Activated naive CD4-positive, alpha-beta T cell treated with Interleukin-2 at 50 U/mL for 16 hours (primary cell): Measurements from ENCODE around the gene NUMA1.
A peak's percentile ranks its signal among the peaks of the same experiment; 100 is the strongest.

ENCODE experiments used
- DNase-seq: peaks from one replicate; pipeline ENCODE4 v3.0.0-alpha.2; 2020

The NUMA1 gene

DNA sequence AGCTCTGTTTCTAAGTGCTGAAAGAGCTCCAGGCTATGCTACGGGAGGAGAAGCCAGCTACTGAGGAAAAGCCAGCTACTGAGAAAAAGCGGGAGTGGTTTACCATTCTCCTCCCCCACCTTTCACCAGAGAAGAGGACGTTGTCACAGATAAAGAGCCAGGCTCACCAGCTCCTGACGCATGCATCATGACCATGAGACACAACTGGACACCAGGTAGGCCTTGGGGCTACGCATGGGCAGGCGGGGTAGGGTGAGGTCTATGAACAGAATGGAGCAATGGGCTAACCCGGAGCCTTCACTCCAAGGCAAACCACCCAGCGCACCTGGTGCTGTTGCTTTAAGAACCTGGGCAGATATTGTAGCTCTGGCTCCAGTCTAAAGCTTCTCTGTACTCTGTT lies 80.5 kb downstream of the NUMA1 start:
- no peak for DNase-seq

DNA sequence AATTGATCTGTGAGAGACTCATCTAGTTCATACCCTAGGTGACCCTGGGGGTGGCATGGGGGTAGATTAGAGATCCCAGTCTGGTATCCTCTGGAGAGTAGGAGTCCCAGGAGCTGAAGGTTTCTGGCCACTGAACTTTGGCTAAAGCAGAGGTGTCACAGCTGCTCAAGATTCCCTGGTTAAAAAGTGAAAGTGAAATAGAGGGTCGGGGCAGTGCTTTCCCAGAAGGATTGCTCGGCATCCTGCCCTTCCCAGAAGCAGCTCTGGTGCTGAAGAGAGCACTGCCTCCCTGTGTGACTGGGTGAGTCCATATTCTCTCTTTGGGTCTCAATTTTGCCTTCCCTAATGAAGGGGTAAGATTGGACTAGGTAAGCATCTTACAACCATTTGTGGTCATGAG lies 81.0 kb downstream of the NUMA1 start:
- DNase-seq = no peak

DNA sequence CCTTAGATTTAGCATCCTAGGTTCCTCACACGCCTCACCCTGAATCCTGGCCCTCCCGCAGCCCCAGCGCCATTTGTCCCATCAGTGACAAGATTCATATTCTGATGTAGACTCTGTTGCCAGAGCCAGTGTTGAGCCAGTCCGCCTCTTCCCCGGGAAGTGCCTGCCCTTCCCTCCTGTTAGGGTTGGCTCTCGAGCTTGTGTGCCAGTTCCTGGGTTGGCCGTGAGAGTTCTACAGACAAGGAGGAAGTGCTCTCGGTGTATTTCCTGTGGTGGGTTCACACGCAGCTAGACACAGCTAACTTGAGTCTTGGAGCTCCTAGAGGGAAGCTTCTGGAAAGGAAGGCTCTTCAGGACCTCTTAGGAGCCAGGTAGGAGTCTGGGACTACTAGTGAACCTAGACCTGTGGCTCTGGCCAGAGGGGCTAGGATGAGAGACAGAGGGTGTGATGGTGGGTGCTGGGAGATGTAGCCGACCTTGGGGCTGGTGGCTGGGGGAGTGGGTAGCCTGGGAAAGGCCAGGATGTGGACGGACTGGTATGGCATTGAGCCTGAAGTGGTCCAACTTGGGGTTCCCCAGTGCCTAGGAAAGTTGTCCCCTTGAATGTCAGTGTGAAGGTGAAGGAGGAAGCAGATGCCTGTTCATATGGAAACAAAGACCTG lies 81.6 kb downstream of the NUMA1 start, which contains the start of gene IL18BP:
Gene IL18BP (plus strand): TSS at position 261 of the 662 bp plus-strand sequence. CDS start 1,076 bp downstream, outside the sequence.
- DNase-seq = peak; percentile 19

DNA sequence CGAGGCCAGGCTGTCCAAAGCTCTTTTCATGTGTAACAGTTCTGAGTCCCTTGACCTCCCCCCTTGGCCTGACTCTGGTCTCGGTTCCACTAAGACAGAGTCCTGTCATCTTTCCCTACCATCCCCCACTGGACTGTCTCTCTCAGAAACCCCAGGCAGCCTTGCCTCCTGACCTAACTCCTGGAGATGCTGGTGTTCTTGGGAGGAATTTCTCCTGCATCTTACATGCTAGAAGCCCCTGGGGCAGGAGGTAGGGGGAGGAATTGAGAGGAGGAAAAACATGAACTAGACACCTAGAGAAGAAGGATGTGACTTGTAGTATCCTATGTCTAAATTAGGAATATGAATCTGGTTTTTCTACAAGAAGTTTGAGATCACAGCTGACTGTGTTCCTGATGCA lies 82.3 kb downstream of the NUMA1 start:
- no peak for DNase-seq

DNA sequence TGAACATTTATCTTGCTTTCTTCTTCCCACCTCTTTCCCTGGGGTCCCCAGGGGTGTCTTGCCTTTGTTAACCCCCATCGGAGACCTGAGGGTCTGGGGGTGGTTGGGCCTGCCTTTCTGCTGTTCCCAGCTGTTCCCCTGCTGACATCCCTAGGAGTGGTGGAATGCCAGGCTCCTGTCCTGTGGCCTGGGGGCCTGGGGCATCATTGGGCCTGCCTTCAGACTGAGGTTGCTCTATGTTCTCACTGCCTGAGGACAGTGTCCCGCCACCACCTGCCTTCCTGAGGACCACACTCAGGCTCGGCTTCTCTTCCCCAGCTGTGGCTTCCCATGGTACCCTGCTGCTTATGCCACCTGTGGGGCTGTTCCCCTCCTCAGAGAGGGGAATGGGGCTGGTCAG lies 82.7 kb downstream of the NUMA1 start:
- DNase-seq = no peak

DNA sequence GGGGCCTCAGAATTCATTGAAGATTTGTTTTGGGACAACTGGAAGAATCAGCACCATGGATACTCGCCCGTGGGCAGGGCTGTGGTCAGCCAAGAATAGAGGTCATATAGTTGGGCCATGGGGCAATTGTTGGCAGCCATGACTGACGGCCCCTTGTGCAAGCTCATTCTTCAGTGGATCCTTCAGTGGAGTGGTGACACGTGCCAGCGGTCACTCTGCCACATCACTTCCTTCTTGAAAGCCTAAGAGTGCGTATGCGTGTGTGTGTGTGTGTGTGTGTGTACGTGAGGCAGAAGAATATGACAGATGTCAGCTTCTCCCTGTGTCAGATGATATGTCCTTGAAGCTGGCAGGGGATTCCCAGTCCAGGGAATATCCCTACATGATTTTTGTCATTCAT lies 83.4 kb downstream of the NUMA1 start:
- DNase-seq = no peak

DNA sequence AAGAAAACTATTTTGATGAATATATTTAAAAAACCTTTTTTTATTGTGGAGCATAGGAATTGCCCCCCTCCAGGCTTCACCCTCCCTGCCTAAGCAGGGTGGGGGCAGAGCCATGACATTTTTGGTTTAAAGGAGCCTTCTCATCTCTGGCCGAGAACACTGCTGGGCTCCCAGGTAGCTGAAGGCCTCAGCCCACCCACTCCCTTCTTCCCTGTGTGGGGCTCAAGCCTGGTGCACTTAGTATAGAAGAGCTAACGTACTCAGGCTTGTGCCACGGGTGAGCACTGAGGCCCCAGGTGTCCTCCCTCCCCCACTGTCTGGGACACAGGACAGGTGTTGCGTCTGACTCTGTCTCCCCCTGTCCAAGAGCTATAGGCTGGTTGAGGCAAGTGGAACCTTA lies 83.8 kb downstream of the NUMA1 start:
- DNase-seq = no peak

DNA sequence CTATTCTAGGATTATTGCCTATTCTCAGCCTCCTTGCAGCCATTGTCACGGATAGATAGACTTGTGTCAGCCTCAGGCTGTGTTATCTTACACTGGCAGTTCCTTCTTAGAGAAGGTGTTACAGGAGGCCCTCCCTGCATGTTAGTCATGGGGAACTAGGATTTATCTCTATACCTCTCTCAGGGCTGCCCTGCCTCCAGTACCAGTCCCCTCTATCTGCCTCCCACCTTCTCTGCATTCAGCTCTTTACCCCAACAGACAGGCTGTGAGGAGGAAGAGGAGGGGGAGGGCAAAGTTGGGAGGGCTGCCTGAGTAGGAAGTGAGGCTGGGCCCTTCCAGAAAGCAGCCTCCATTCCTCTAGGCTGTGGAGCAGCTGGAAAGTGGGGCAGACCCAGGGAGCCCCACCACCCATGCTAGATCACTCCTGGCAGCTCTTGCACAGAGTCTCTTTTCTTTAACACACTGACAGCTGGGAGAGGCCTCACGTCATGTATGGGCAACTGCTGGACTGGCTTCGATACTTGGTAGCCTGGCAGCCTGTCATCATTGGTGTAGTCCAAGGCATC lies 84.5 kb downstream of the NUMA1 start:
- DNase-seq = no peak

DNA sequence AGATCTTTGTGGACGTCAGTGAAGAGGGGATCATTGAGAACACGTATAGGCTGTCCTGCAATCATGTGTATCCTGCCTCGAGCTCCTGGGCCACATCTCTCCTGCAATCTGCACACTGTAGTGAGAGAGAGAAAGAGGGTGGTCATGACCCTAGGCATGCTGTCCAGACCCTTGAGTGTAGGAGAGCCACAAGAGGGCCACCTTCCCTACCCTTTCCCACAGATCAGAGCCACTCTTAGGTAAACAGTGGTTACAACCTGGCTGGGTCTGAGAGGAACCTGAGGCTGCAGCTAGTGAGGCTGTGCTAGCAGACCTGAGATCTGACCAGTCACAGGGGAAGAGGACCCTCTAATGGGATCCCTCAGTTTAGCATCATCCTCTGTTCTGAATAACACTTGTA lies 85.6 kb downstream of the NUMA1 start:
- no peak for DNase-seq

DNA sequence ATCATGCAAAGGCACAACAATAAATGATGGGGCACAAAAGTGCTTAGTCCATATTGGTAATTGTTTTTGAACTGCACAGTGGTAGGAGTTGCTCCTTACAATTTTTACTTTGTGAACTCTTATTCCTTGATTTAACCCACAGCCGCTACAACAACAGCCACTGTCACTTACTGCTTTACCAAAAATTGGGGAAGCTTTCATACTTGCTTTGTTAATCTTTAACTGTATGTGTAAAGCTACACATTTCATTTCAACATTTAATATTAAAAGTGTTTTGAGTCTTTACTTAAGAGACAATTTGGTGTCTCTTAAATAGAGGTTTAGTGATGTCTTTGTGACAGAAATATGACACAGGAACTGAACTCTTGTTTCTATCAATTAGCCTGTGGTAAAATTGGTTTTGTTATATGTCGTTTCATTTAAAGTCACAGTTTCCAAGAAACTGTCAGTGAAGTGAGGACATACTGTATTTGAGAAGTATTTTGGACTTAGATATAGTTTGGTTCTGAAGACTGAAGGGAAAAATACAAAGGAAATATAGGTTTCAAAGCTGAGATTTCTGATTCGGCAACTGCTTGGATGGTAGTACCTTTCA lies 88.1 kb downstream of the NUMA1 start:
- no peak for DNase-seq

DNA sequence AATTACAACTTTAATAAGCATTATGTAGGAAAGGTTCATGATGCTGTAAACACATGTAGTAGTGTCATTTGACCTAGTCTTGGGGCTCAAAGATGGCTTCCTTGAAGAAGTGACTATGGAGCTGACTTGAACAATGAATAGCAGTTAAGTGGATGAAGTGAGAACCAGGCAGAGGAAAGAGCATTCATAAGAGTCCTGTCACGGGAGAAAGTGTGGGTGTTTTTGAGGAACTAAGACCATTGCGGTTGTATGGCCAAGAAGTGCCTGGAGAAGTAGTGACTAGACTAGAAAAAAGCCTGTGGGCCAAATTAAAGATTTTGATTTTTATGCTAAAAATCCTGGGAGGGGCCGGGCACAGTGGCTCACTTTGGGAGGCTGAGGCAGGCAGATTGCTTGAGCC lies 88.8 kb downstream of the NUMA1 start:
- DNase-seq = no peak

DNA sequence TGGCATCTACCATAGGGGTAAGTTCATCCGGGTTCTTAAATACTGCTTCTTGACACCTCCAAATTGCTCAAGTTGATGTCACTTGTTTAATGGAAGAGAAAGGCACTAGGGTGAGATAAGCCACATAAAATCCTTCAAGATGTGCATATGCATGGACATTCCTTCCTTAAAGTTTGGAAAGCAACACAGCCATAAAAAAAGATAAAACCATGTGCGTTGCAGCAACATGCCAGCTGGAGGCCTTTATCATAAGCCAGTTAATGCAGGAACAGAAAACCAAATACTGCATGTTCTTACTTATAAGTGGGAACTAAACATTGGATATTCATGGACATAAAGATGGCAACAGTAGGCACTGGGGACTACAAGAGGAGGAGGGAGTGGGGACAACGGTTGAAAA lies 89.6 kb downstream of the NUMA1 start:
- DNase-seq = no peak

DNA sequence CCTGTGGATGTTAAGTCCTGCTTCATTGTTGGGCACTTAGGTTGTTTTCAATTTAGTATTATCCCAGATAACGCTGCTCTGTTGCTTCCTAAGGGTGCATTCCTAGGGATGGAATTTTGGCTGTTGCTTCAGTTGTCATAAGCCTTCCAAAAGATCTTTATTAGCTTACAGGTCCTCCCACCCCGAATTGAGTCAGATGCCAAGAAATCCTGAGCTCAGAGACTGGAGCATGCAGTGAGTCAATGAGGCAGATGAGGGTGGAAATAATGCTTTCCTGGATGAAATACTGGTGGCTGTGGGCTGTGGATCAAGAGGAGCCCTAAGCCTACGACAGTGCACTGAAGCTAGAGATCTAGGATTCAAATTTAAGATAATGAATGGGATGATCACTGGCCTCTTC lies 92.3 kb downstream of the NUMA1 start:
- no peak for DNase-seq

DNA sequence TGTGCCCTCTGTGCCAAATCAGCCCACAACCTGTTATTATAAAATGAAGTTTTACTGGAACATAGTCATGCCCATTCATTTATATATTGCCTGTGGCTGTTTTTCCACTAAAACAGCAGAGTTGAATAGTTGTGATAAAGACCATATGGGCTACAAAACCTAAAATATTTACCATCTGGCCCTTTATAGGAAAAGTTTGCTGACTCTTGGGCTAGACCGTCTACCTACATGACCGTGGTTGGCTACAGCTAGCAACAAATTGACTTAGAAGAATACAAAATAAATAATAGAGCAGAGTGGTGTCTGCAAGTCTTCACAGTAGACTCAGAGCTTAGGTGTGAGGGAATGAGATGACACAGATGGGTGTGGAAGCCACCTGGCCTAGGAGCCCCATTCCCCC lies 92.8 kb downstream of the NUMA1 start:
- no peak for DNase-seq

DNA sequence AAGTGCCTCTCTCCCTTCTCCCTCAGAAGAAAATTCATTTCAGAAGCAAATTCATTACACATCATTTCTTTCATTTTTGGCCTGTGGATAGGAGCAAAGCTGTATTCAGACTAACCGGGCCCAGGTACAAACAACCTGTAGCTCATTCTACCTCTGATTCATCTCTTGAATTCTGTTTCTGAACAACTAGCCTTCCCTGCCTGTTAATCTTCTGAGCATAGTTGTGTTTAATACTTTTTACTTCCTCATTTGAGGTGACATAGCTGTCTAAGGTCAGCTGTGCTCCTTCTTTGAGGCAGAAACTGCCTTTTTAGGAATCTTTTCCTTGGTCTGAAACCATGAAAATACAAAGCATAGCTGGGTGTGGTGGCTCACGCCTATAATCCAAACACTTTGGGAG lies 94.2 kb downstream of the NUMA1 start:
- DNase-seq = no peak

DNA sequence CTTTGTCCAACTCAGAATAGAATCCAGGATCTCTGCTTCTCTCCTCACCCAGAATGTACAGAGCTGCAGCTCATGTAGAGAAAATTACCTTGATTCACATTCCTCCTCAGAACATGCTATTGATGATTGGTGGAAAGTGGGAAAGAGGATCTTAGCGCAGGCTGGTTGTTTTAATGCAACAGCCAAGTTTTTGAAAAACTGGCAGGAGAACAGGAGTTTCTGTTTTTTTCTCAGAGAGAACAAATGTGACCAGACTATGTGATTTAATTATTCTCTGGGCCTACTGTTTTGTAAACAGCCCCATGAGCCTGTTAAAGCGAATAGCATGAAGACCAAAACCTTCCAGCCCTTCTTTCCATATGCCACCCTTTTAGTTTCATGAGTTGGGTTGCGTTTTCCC lies 100.7 kb downstream of the NUMA1 start:
- no peak for DNase-seq

DNA sequence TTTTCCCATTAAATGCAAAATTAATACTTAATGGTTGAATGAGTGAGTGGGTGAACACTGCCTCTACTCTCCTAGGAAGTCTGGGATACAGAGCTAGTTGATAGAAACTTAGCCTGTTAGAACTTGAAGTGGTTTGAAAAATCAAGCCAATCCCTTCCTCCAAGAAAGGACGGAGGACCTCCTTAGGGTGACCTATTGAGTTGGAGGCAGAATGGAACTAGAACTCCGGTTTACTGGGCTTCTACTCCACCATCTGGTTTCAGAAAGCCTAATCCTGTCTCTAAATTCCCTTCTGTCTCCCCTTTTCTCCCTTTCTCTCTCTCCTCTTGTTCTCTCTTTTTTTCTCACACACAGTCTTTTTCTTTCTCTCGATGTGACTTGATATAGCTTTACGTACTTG lies 101.2 kb downstream of the NUMA1 start:
- no peak for DNase-seq

DNA sequence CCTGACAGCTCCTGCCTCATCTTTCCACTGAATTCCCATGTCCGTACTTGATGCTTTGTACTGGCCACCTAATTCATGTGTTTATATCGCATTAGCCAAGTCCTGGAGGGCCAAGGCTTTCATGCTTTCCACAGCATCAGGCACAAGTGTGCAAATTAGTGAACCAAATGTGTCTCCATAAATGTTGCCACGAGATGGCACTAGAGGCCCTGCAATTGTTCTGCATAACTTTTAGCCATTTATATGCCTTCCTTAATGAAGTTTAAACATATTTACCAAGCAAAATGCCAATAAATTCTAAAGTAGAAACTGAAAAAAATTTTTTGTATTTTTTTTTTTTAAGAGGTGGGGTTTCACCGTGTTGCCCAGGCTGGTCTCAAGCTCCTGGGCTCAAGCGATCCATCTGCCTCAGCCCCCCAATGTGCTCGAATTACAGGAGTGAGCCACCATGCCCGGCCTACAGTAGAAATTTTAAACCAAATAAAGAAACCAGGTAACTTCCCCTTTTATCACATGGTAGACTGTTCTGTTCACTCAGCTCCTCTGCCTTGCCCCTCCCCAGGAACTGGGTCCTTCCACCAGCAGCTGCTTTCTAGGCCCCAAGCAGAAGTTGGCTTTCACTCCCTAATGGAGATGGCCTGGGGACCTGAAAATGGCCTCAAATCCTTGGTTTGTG lies 102.5 kb downstream of the NUMA1 start:
- peak; percentile 47 for DNase-seq

DNA sequence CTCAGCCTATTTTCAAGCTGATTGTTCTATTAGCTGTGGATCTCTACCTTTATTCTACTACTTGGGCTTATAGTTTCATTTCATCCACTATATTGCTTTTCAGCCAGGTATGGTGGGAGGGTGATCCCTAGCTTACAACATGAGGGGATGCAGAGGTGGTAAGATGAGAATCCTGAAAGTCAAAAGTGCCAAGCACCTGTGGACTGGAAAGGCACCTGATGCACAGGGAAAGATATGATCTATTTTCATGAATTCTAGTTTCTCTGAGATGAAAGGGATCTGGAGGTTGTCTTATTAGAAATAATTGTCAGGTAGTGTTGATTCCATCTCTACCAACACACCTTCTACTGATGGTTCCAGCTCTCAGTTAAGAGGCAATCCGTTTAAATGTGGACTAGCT lies 103.3 kb downstream of the NUMA1 start:
- no peak for DNase-seq

DNA sequence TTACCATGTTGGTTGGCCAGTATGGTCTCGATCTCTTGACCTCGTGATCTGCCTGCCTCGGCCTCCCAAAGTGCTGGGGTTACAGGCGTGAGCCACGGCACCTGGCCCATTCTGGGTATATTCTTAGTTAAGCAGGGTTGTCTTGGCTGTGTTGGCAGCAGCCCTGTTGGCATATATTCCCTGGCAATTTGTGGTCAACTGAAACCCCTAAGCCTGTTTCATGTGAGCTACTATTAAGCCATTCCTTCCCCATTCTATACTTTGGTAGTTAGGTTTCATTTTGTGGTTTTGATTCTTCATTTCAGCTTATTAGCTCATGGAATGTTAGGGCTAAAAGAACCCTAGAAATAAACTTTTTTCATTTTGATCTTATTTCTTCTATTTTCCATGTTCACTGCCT lies 103.8 kb downstream of the NUMA1 start:
- DNase-seq = no peak

DNA sequence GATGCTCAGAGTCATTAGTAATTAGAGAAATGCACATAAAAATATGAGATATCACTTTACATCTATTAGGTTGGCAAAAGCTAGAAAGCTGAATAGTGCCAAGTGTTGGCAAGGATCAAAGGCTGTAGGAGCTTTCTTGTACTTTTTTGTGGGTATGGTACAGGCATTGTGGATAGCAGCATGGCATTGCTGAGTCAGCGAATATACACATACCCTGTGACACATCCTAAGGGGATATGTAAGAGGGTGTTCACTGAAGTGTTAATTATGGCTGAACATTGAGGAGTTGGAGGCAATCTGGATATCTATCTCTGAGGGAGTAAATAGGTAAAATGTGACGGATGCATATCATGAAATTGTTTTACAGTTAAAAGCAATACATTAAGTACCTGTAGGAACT lies 108.7 kb downstream of the NUMA1 start:
- DNase-seq = no peak

DNA sequence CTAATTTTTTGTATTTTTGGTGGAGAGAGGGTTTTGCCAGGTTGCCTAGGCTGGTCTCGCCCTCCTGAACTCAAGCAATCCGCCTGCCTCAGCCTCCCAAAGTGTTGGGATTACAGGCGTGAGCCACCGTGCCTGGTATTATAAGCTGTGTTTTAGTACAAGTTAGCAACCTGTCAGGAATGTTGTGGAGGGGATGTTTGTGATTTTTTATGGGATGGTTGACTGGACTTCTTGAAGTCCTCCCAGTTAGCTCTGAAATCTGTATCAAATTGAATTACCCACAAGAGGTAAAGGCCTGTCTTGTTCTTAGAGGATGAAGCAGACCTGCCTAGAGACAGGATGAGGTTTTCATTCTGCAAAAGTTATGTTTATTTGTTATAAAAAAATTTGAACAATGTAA lies 115.7 kb downstream of the NUMA1 start:
- no peak for DNase-seq

DNA sequence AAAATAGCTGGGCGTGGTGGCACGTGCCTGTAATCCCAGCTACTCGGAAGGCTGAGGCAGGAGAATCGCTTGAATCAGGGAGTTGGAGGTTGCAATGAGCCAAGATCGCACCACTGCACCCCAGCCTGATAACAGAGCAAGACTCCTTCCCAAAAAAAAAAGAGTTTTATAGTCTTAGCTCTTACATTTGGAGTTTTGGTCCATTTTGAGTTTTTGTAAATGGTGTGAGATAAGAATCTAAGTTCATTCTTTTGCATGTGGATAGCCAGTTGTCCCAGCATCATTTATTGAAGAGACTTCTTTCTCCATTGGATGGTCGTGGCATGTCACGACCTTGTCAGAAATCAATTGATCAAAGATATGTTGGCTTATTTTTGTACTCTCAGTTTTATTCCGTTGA lies 116.9 kb downstream of the NUMA1 start:
- no peak for DNase-seq

DNA sequence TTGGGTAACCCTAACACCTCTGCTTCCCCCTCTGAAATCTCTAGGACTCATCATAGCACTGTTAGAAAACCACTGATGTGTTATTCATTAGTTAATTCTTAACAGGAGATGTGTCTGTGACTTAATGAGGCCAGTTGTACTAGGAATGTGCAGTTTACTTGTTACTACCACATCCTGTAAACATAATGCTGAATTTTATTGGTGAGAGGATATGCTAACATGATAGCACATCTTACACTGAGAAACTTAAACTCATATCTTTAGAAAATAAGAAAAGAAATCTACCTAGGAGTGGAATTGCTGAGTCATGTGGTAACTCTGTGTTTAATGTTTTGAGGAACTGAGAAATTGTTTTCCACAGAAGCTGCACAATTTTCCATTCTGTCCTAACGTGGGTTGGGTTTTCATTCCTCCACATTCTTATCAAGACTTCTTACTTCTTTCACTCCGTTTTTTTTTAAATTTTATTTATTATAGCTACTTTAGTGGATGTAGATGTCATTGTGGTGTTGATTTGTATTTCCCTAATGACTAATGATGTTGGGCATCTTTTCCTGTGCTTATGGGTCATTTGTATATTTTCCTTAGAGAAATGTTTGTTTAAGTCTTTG lies 117.8 kb downstream of the NUMA1 start:
- no peak for DNase-seq
